ENCODE measurements around the gene MAP3K7CL.

GRCh38 chr21:29098156-29098555, 32.3 kb upstream of the MAP3K7CL start:
- TF ChIP-seq BHLHE40 (IDR thresholded peaks at IDR 0.05; ENCODE audit: borderline replicate concordance), result no peak
- TF ChIP-seq HDGF (IDR thresholded peaks at IDR 0.05; ENCODE audit: borderline replicate concordance), result no peak
- no peak for TF ChIP-seq SUZ12 (IDR thresholded peaks at IDR 0.05)
- TF ChIP-seq L3MBTL2 (conservative IDR thresholded peaks at IDR 0.05), result no peak
- no peak for TF ChIP-seq SP1 (IDR thresholded peaks at IDR 0.05)
- no peak for TF ChIP-seq FOXM1 (IDR thresholded peaks at IDR 0.05; ENCODE audit: borderline replicate concordance)

Measured in HEK293T (cell line).